Esophagus squamous epithelium (tissue), 5 donors: ENCODE data around the gene COL20A1. TPM values are rescaled to one million over a fixed set of nuclear protein-coding genes. Genes with fewer than 3 reads are reported as not detected.

Experiments
- DNase-seq: peaks from one replicate; lab custom pipeline; 2025; lab: John Stamatoyannopoulos, UW
- H3K27ac ChIP-seq, 4 donors: fragments of 200-600 bp; sonication (generic); one replicate each; pipeline ENCODE4 v1.5.1; 2016 to 2019; ENCODE audit warnings: mild to moderate bottlenecking in 1 of 4
- H3K27me3 ChIP-seq, 4 donors: fragments of 200-600 bp; sonication (generic); 1 replicate in 3 of 4; 2 replicates in 1 of 4; pipeline versions ENCODE4 v1.5.1 to v1.6.0; 2017 to 2021; ENCODE audit warnings: antibody characterized with exemption in 1 of 4
- H3K36me3 ChIP-seq, 3 donors: fragments of 200-600 bp; sonication (generic); one replicate each; pipeline ENCODE4 v1.5.1; 2016 to 2019
- H3K4me1 ChIP-seq, 3 donors: fragments of 200-600 bp; sonication (generic); one replicate each; pipeline ENCODE4 v1.5.1; 2017 to 2019
- H3K4me3 ChIP-seq, 4 donors: fragments of 200-600 bp; sonication (generic); 1 replicate in 3 of 4; 2 replicates in 1 of 4; pipeline ENCODE4 v1.5.1; 2016 to 2019; ENCODE audit warnings: mild to moderate bottlenecking in 2 of 4, moderate library complexity in 1 of 4
- H3K9me3 ChIP-seq, 3 donors: fragments of 200-600 bp; sonication (generic); one replicate each; pipeline ENCODE4 v1.5.1; 2016 to 2019
- CTCF ChIP-seq, 6 experiments: fragments of 450-650 bp in 4 of 6; fragments of 200-600 bp in 2 of 6; sonication (generic) in 2 of 6; IDR thresholded peaks; one replicate each; pipeline ENCODE4 v1.5.1; 2016 to 2019; ENCODE audit warnings: antibody characterized with exemption in 6 of 6, mild to moderate bottlenecking in 4 of 6, moderate library complexity in 4 of 6
- POLR2A ChIP-seq, 4 donors: fragments of 450-650 bp; IDR thresholded peaks; one replicate each; pipeline ENCODE4 v1.6.1; 2017; ENCODE audit warnings: antibody characterized with exemption in 4 of 4, mild to moderate bottlenecking in 4 of 4, moderate library complexity in 3 of 4
- WGBS, 2 donors: methylation state at CpG; one replicate each; pipeline ENCODE4 v1.1.5; 2018; 5-methylcytosine and 5-hydroxymethylcytosine counted together
- intact Hi-C: fragments of 100-400 bp; cut with DNase I; formaldehyde crosslinking; loops from one replicate; pipeline ENCODE4 v1.15.0; 2022
- total RNA-seq, 4 donors: library from RNA; depleted of rRNA; stranded (reverse); fragments of >200 nt; gene quantifications; one replicate each; pipeline ENCODE4 v1.1.0, GENCODE V29; 2016
- donor health status: DM: yes; HTN: yes; CAD: no.

The COL20A1 gene
- total RNA-seq, 4 donors from 2014 or later, result not detected

GRCh38 chr20:63367446-63368055 lies 74.6 kb downstream of the COL20A1 start:
- peaks cover 0 to 97% (median 0%) of the 10 kb centered on the region in 4 donors for H3K27me3 ChIP-seq
- intact Hi-C loops, result no loop called here

GRCh38 chr20:63368151-63368550 lies 75.2 kb downstream of the COL20A1 start:
- intact Hi-C loops, result no loop called here
- peaks cover 0 to 97% (median 0%) of the 10 kb centered on the region in 4 donors for H3K27me3 ChIP-seq

More at GRCh38 chr20:63367446-63368055, 74.6 kb downstream of the COL20A1 start:
- no peak for DNase-seq
- no peaks in the 10 kb centered on the region for H3K4me1 ChIP-seq
- no peak for TF ChIP-seq CTCF (IDR thresholded peaks at IDR 0.05)
- no peak for TF ChIP-seq POLR2A (IDR thresholded peaks at IDR 0.05)
- no peak overlapping the region for H3K27ac ChIP-seq
- H3K36me3 ChIP-seq, result no peaks in the 10 kb centered on the region
- 57% methylated on average over 3 of the region's 24 CpGs; no CpG with 5 or more reads in 1 of the 2 donors for whole genome bisulfite sequencing, 2 donors
- no peaks in the 10 kb centered on the region for H3K9me3 ChIP-seq
- H3K4me3 ChIP-seq, result no peak overlapping the region

GRCh38 chr20:63369024-63369530 lies 76.1 kb downstream of the COL20A1 start:
- no peak for TF ChIP-seq CTCF (IDR thresholded peaks at IDR 0.05)
- no peak for TF ChIP-seq POLR2A (IDR thresholded peaks at IDR 0.05)
- no peak for DNase-seq
- 77 to 82% methylated on average over 10 of the region's 10 CpGs for WGBS, 2 donors
- H3K36me3 ChIP-seq, result no peaks in the 10 kb centered on the region
- no peak overlapping the region for H3K27ac ChIP-seq
- intact Hi-C loops, result no loop called here
- no peaks in the 10 kb centered on the region for H3K4me1 ChIP-seq
- peaks cover 0 to 97% (median 0%) of the 10 kb centered on the region in 4 donors for H3K27me3 ChIP-seq
- no peaks in the 10 kb centered on the region for H3K9me3 ChIP-seq
- H3K4me3 ChIP-seq, result no peak overlapping the region

More at GRCh38 chr20:63368151-63368550, 75.2 kb downstream of the COL20A1 start:
- H3K9me3 ChIP-seq, result no peaks in the 10 kb centered on the region
- WGBS, 2 donors, result 68% methylated on average over 3 of the region's 8 CpGs; no CpG with 5 or more reads in 1 of the 2 donors
- H3K4me1 ChIP-seq, result no peaks in the 10 kb centered on the region
- no peak for DNase-seq
- H3K27ac ChIP-seq, result no peak overlapping the region
- no peak for TF ChIP-seq POLR2A (IDR thresholded peaks at IDR 0.05)
- TF ChIP-seq CTCF (IDR thresholded peaks at IDR 0.05), result no peak
- H3K4me3 ChIP-seq, result no peak overlapping the region
- no peaks in the 10 kb centered on the region for H3K36me3 ChIP-seq

GRCh38 chr20:63369724-63370617 lies 77.0 kb downstream of the COL20A1 start:
- Histone ChIP-seq H3K36me3 (no peaks in the 10 kb centered on the region), H3K4me1 (no peaks in the 10 kb centered on the region), H3K4me3 (no peak overlapping the region), H3K27ac (no peak overlapping the region), H3K27me3 (peaks cover 0 to 97% (median 0%) of the 10 kb centered on the region in 4 donors), H3K9me3 (no peaks in the 10 kb centered on the region)
- intact Hi-C loops, result no loop called here
- DNase-seq, result no peak
- TF ChIP-seq CTCF (IDR thresholded peaks at IDR 0.05) (no peak), POLR2A (IDR thresholded peaks at IDR 0.05) (no peak)
- 55 to 80% methylated on average over 2 to 4 of the region's 24 CpGs for WGBS, 2 donors
